Omental fat pad (tissue), 4 donors: Measurements from ENCODE around the gene MUC4. TPM values are rescaled to one million over a fixed set of nuclear protein-coding genes. Genes with fewer than 3 reads are reported as not detected.
"Not testable (repeated sequence)": the region's sequence is repeated elsewhere in the genome, so short reads cannot be mapped to it uniquely, and the experiment has no call there.

Source experiments
- ATAC-seq: fragments of 150-250 bp; one replicate; pipeline ENCODE4 v1.9.1; 2016; ENCODE audit warnings: mild to moderate bottlenecking, moderate library complexity; ENCODE audit not compliant: low FRiP score
- DNase-seq: peaks from one replicate; pipeline ENCODE4 v3.0.0-alpha.2; 2019; ENCODE audit warnings: low spot score
- CTCF ChIP-seq, 3 donors: fragments of 450-650 bp; IDR thresholded peaks; one replicate each; pipeline ENCODE4 v1.5.1; 2016 to 2017; ENCODE audit warnings: antibody characterized with exemption in 3 of 3, mild to moderate bottlenecking in 3 of 3, moderate library complexity in 2 of 3
- total RNA-seq, 4 donors: library from RNA; depleted of rRNA; stranded (reverse); fragments of >200 nt; gene quantifications; one replicate each; pipeline ENCODE4 v1.1.0, GENCODE V29; 2016

MUC4 gene
- total RNA-seq, 4 donors from 2014 or later: 0.09 TPM; not detected in 3

GRCh38 chr3:195771646-195772300 lies 40.0 kb downstream of the MUC4 start:
- DNase-seq (no peak), ATAC-seq (no peak)
- no peak for TF ChIP-seq CTCF (IDR thresholded peaks at IDR 0.05)

- not testable (repeated sequence) for DNase-seq
Observed at GRCh38 chr3:195770841-195771645, 40.7 kb downstream of the MUC4 start.

GRCh38 chr3:195770081-195770840 lies 41.5 kb downstream of the MUC4 start:
- no peak for TF ChIP-seq CTCF (IDR thresholded peaks at IDR 0.05)
- DNase-seq: no peak
- ATAC-seq: no peak

More at GRCh38 chr3:195770841-195771645, 40.7 kb downstream of the MUC4 start:
- ATAC-seq: not testable (repeated sequence)

GRCh38 chr3:195769551-195769950 lies 42.2 kb downstream of the MUC4 start:
- TF ChIP-seq CTCF (IDR thresholded peaks at IDR 0.05): no peak
- no peak for DNase-seq
- no peak for ATAC-seq

GRCh38 chr3:195768831-195769303 lies 42.9 kb downstream of the MUC4 start:
- DNase-seq (peak; percentile 1), ATAC-seq (no peak)
- TF ChIP-seq CTCF (IDR thresholded peaks at IDR 0.05): no peak

- ATAC-seq: no peak
- no peak for TF ChIP-seq CTCF (IDR thresholded peaks at IDR 0.05)
- DNase-seq: no peak
Observed at GRCh38 chr3:195768414-195768813, 43.3 kb downstream of the MUC4 start.

GRCh38 chr3:195767792-195768191 lies 43.9 kb downstream of the MUC4 start:
- ATAC-seq (no peak), DNase-seq (no peak)
- TF ChIP-seq CTCF (IDR thresholded peaks at IDR 0.05): no peak
